NCI-H2029 treated with DMSO at 0.1 percent for 48 hours (cell line): Measurements from ENCODE around the gene SPATA25.
"Not testable (repeated sequence)": the region's sequence is repeated elsewhere in the genome, so short reads cannot be mapped to it uniquely, and the experiment has no call there.

Experiments used
- DNase-seq: peaks from one replicate; lab custom pipeline; 2025; lab: John Stamatoyannopoulos, UW

SPATA25 gene

DNA sequence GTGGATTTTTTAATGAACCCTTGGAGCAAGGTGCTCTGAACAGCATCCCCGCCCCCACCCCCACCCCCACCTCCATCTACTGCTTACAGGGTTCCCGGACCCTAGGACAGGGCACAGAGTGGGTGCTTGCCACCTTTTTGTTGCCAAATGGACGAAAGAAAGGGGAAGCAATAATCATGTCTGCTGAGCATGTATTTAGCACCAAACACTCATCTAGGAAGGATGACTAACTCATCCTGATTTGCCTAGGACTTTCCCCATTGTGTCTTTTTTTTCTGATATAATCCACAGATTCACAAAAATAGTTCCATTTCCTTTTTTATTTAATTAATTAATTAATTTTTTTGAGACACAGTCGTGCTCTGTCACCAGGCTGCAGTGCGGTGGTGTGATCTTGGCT lies 25.7 kb upstream of the SPATA25 start:
- no peak for DNase-seq

DNA sequence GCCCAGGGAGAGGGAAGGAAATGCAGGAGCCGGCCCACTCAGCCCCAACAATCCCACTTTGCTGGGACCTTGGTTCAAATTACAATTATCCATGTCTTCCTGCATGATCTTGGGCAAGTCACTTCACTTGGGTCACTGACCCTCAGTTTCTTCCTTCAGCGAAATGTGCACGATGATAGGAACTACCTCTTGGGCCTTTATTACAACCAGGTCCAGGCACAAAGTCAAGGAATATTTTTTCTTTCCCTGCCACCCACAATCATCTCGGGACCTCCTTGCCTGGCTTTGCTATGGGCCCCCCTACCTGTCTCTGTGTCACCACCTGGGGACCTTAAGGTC lies 24.9 kb upstream of the SPATA25 start:
- no peak for DNase-seq

DNA sequence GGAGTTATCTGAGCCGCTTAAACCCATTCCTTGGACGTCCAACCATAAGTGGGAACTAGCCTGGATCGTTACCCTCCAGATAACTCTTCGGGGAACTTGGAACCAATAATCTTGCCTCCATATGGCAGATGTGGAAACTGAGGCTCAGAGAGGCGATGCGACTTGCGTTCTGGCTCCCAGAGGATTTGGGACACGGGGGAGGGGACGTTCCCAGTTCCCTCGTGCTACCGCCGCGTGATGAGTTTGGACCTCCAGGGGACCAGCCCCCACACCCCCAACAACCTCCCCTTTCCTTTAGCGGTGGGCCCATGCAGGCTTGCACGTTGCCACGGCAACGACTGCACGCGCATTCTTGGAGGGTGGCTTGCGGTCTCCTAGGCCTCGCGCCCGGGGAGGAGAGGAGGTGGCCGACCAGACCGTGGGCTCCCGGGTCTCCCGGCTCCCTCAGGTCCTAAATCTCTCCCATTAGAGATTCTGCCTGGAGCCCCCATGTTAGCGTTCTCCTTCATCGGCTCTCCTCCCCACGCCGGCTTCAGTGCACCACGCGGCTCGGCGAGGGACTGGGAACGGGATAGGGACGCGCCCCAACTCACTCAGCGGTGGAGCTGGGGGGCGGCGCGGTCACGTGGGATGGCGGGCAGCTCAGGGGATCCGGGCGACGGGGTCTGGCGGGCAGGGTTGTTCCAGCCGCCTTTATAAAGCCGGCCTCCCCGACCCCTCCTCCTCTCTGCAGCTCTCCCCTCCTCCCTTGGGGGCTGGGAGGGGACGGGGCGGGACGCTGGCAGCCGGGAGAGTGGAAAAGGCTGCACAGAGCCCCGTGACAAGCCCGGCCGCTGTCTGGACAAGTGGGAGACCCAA lies 24.3 kb upstream of the SPATA25 start, which contains the start of gene PLTP:
TSS of gene PLTP (minus strand) at position 670 of the 858 bp plus-strand sequence. CDS start 703 bp downstream, outside the sequence.
- no peak for DNase-seq

GRCh38 chr20:45910670-45911485 lies 23.5 kb upstream of the SPATA25 start:
- DNase-seq, result peak; percentile 74

DNA sequence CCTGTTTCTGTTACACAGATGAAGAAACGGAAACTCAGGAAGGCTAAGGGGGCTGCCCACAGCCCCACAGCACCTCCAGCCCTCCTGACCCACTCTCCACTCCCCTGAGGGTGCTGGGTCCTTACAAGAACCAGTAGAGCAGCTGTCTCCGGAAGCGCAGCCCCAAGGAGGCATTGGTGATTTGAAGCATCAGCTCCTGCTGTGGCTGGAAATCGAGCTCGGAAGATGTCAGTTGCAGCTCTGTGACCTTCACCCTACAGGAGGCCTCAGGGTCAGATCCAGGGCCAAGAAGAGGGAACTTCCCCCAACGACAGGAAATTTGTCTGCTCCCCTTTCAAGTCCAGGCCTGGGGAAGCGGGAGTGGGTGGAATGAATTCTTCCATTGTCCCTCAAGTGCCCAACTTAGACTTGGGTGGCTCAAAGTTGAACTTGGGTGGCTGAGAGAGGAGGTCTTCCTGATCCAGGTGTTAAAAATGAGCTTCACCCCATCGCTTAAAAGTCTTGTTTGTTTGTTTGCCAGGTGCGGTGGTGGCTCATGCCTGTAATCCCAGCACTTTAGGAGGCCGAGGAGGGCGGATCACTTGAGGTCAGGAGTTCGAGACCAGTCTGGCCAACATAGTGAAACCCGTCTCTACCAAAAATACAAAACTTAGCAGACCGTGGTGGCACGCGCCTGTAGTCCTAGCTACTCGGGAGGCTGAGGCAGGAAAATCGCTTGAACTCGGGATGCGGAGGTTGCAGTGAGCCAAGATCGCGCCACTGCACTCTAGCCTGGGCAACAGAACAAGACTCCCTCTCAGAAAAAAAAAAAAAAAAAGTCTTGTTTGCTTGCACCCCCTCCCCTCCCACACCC lies 22.6 kb upstream of the SPATA25 start:
- DNase-seq, result no peak

DNA sequence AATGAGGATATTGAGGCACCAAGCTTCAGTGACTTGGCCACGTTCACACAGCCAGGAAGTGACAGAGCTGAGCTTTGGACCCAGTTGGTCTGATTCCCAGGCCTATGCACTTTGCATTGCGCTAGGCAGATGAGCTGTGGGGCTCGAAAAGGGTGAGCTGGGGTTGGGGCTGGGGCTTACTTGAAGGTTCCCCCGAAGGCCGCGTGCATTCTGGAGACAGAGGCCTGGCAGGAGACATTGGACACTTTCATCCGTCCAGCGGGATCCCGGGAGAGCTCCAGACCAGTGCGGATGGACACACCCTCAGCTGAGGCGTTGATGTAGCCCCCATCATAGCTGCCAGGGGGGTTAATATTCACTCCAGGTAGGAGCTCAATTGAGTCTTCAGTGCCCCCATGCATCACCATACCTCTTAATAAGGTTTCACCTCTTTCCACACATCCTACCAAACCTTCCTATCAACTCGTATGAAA lies 21.9 kb upstream of the SPATA25 start:
- DNase-seq, result no peak

DNA sequence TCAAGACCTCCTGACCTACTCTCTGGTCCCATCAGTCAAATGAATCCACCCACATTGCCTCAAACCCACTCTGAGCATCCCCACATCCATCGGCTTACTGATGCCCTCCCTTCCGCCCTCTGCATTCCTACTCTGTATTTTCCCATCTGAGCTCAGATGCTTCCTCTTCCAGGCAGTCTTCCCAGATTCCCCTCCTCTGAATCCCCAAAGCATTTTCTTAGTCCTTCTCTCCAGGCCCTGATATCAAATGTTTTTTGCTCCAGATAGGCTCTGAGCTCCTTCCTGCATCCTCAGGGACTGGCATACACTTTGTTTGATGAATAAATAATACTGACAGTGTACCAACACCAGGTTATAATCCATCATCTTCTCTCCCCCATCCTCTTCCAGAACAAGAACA lies 20.7 kb upstream of the SPATA25 start:
- no peak for DNase-seq

DNA sequence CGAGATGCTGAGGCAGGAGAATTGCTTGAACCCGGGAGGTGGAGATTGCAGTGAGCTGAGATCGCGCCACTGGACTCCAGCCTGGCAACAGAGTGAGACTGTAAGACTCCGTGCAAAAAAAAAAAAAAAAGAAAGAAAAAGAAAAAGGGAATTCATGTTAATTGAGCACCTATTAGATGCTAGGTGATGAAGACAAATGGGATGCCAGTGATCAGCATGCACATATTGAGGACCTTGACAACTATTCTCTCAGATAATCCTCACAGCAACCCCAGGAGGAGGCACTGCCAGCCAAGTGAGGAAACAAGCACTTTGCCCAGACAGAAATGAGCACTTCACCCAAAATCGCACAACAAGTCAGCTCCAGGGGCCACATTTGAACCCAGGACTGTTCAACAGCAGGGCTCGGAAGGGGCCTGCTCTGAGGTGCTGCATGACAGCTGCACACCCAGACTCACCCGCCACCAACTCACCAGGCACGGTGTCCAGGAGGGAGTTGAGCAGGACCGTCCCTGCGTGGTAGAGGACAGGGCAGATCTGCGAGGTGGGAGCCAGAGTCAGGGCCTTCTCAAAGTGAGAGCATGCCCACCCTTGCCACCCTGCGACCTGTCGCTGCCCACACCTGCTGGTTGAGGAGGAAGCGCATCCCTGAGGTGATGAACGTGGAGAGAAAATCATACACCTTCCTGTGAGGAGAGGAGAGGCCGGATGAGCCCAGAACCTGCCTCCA lies 20.0 kb upstream of the SPATA25 start:
- DNase-seq, result no peak

GRCh38 chr20:45905505-45906079 lies 18.2 kb upstream of the SPATA25 start:
- DNase-seq, result no peak

GRCh38 chr20:45904583-45905504 lies 17.4 kb upstream of the SPATA25 start:
- no peak for DNase-seq

GRCh38 chr20:45902199-45902701 lies 14.8 kb upstream of the SPATA25 start:
- no peak for DNase-seq

GRCh38 chr20:45901332-45901731 lies 13.9 kb upstream of the SPATA25 start:
- not testable (repeated sequence) for DNase-seq

DNA sequence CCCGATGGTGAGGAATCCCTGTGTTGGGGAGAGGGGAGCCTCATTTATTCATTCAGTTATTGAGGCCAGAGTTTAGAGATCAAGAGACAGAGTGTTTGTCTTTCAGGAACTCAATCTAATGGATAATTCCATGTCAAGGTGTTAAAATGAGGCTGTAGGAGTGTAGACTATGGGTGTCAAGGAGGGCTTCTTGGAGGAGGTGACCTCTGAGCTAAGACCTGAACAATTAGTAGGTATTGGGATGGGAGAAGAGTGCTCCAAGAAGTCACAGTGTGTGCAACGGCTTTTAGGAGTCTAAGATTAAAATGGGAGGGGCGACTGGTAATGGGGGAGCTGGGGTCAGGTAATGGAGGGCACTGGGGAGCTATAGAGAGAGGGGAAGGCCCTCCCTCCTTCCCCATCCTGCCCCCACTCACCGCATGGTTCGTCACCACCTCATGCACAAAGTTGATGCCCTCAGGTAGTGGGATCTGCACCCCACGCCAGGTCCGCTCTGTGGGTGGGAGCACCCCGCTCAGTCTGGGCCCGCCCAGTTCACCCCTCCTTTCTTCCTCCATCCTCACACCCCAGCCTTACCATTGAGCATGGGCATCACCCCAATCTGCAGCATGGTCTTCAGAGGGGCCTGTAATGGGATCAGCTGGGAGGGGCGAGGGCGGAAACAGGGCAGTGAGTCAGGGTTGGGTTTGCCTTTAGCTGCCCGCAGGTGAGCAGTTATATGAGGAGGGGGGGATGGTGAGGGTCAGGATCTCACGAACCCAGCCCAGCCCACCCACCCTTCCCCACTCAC lies 11.8 kb upstream of the SPATA25 start:
- no peak for DNase-seq

DNA sequence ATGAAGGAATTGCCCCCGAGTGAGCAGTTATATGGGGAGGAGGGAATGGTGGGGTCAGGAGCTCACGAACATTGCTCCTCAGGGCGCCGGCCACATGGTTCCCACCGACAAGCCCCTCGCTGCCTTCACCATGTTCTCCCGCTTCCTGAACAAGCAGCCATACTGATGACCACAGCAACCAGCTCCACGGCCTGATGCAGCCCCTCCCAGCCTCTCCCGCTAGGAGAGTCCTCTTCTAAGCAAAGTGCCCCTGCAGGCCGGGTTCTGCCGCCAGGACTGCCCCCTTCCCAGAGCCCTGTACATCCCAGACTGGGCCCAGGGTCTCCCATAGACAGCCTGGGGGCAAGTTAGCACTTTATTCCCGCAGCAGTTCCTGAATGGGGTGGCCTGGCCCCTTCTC lies 10.9 kb upstream of the SPATA25 start:
- no peak for DNase-seq

DNA sequence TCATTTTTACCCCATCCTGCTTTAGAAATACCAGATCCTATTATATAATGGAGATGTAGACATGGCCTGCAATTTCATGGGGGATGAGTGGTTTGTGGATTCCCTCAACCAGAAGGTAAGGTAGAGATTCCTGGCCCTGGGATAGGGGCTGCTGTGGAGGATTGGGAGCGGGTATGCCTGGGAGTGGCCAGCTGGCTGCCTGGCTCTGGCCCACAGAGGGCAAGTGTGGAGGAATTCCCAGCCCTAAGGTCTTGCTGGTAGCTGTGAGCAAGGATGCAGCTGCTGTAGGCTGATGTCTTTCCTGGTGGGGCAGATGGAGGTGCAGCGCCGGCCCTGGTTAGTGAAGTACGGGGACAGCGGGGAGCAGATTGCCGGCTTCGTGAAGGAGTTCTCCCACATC lies 10.3 kb upstream of the SPATA25 start:
- DNase-seq, result no peak

GRCh38 chr20:45897289-45897688 lies 9.9 kb upstream of the SPATA25 start:
- DNase-seq, result no peak

DNA sequence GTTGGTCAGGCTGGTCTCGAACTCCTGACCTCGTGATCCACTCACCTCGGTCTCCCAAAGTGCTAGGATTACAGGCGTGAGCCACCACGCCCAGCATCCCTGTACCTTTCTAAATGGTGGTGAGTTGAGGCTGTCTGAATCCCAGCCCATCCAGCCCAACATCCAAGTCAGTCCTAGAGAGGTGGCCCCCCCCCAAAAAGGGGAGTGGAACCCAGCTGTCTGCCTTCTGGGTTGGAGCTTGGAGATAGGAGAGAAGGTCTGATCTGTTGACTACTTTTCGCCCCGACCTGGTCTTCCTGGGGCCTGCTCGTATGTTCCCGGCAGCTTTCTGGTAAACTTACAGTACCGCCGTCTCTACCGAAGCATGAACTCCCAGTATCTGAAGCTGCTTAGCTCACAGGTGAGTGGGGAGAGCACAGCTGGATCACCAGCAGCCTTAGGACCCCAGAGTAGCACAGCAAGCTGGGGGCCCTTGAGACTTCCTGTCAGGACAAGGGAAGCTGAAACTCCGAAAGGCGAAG lies 9.3 kb upstream of the SPATA25 start:
- DNase-seq, result no peak

DNA sequence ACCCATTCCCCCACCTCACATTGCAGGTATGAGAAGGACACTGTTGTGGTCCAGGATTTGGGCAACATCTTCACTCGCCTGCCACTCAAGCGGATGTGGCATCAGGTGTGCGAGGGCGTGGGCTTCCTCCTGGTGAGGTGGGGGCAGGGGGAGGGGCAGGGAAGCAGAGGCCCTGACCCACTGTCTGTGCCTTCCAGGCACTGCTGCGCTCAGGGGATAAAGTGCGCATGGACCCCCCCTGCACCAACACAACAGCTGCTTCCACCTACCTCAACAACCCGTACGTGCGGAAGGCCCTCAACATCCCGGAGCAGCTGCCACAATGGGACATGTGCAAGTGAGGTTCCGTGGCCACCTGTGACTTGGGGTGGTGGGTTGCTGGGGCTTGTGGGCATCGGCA lies 7.4 kb upstream of the SPATA25 start:
- no peak for DNase-seq

GRCh38 chr20:45893831-45894230 lies 6.4 kb upstream of the SPATA25 start:
- DNase-seq, result no peak
